Mucosa of stomach (tissue), 1 donor: Measurements from ENCODE around the gene COL18A1.
"Not testable (repeated sequence)": the region's sequence is repeated elsewhere in the genome, so short reads cannot be mapped to it uniquely, and the experiment has no call there.

Source experiments
- H3K27me3 ChIP-seq: one replicate; pipeline ENCODE4 v1.7.0; 2013; ENCODE audit warnings: mild to moderate bottlenecking, low read length; ENCODE audit not compliant: control insufficient read depth, insufficient read depth
- H3K36me3 ChIP-seq: one replicate; pipeline ENCODE4 v1.7.0; 2013; ENCODE audit warnings: low read length; ENCODE audit not compliant: control insufficient read depth, insufficient read depth
- H3K4me1 ChIP-seq: one replicate; pipeline ENCODE4 v1.7.0; 2013; ENCODE audit warnings: mild to moderate bottlenecking, low read length; ENCODE audit not compliant: control insufficient read depth, insufficient read depth
- H3K4me3 ChIP-seq: one replicate; pipeline ENCODE4 v1.7.0; 2013; ENCODE audit warnings: low read length
- H3K9ac ChIP-seq: one replicate; pipeline ENCODE4 v1.7.0; 2013; ENCODE audit warnings: mild to moderate bottlenecking, low read length, moderate library complexity
- H3K9me3 ChIP-seq: one replicate; pipeline ENCODE4 v1.7.0; 2013; ENCODE audit warnings: mild to moderate bottlenecking, low read length, moderate library complexity; ENCODE audit not compliant: control insufficient read depth
- donor health status: Pancreatic carcinoma.

Gene COL18A1

GRCh38 chr21:45433911-45434644 lies 29.1 kb downstream of the COL18A1 start:
- H3K36me3 ChIP-seq, result no peaks in the 10 kb centered on the region
- H3K4me1 ChIP-seq, result peaks cover 9% of the 10 kb centered on the region
- H3K9ac ChIP-seq, result no peak overlapping the region

DNA sequence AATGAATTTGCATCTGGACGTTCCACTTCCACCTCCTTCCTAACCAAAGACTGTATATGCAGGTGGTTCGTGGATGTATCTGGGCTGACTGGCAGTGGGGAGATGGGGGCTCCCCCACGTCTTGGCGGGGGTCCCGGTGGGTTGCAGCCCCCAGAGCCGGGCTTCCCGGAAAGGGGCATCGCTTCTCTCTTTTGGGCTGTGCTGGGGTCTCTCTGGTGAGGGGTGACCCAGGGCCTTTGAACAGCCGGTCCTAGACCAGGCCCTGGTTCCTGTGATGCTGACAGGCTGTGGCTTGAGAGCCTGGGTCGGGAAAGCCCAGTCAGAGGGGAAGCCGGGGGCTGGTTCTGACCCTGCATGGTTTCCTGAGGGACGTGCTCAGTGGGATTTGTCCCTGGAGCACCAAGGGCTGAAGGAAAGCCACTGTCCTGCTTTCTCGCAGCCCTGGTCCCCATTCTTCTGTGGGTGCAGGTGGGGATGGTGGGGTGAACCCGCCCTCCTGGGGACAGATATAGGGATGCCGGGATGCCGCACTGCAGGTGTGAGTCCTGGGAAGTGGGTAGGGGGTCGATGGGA lies 29.8 kb downstream of the COL18A1 start:
- Histone ChIP-seq H3K36me3 (no peaks in the 10 kb centered on the region), H3K4me3 (no peak overlapping the region), H3K9ac (no peak overlapping the region), H3K9me3 (no peaks in the 10 kb centered on the region), H3K27me3 (peaks cover 5% of the 10 kb centered on the region), H3K4me1 (peaks cover 16% of the 10 kb centered on the region)

More at GRCh38 chr21:45433911-45434644, 29.1 kb downstream of the COL18A1 start:
- H3K27me3 ChIP-seq, result peaks cover 4% of the 10 kb centered on the region
- H3K9me3 ChIP-seq, result no peaks in the 10 kb centered on the region
- H3K4me3 ChIP-seq, result no peak overlapping the region

DNA sequence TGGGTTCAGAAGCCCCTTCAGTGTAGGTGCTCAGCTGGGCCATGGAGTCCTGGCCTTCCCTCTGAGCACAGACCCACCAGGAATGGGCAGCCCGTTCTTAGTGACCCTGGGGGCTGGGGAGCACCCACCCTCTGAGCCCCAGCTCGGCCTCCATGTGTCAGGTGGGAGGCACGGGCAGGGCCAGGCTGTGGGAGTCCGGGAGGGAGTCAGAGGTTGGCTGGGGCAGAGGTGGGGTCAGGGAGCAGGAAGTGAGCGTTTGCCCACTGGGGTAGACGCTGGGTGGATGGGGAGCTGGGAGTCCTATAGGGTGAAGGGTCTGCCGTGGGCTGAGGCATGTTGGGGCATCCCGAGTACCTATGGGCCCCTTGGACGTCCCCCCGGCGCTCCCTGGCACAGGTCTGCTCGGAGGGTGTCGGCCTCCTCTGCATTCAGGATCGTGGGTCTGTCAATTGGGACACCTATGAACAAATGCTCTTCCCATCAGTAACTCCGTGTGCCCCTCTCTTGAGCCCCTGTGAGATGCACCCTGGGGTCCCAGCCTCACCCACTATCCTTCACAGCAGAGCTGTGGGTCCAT lies 30.5 kb downstream of the COL18A1 start:
- Histone ChIP-seq H3K4me1 (peaks cover 16% of the 10 kb centered on the region), H3K4me3 (no peak overlapping the region), H3K9me3 (no peaks in the 10 kb centered on the region), H3K9ac (no peak overlapping the region), H3K36me3 (no peaks in the 10 kb centered on the region), H3K27me3 (peaks cover 5% of the 10 kb centered on the region)

DNA sequence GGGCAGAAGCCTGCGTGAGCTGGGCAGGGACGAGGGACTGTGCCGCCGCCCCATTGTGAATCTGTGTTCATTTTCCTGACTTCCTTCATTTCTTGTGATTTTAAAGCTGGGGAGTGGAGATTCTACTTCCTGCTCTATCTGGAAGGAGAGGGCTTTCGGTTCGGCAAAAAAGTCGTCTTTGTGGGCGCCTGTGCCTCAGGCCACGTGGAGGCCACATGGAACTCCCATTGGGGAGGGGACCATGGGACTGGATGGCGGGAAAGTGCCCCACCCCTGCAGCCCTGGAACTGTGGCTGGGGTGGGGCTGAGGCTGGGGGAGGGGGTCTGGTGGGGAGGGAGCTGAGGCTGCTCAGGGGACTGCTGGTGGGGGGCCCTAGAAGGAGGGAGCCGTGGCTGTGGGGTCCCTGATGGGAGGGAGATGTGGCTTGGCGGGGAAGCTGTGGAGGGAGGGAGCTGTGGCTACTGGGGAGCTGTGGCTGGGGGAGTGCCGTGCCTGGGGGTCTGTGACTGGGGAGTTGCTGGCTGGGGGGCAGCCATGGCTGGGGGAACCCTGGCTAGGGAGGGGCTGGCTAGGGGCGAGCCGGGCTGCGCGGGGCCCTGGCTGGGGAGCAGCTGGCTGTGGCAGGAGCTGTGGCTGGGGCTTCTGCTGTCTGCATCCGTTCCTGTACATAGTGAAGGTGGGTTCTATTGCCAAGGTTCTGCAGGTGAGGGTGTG lies 31.5 kb downstream of the COL18A1 start:
- H3K36me3 ChIP-seq, result no peaks in the 10 kb centered on the region
- H3K27me3 ChIP-seq, result peaks cover 5% of the 10 kb centered on the region
- H3K4me3 ChIP-seq, result no peak overlapping the region
- H3K9me3 ChIP-seq, result no peaks in the 10 kb centered on the region
- H3K9ac ChIP-seq, result no peak overlapping the region
- H3K4me1 ChIP-seq, result peaks cover 16% of the 10 kb centered on the region

GRCh38 chr21:45437844-45438243 lies 32.9 kb downstream of the COL18A1 start:
- H3K27me3 ChIP-seq, H3K9me3 ChIP-seq, H3K36me3 ChIP-seq, H3K4me3 ChIP-seq, H3K9ac ChIP-seq: not testable (repeated sequence)
- peaks cover 11% of the 10 kb centered on the region for H3K4me1 ChIP-seq

- no peak overlapping the region for H3K9ac ChIP-seq
- peaks cover 5% of the 10 kb centered on the region for H3K27me3 ChIP-seq
- peaks cover 11% of the 10 kb centered on the region for H3K4me1 ChIP-seq
- H3K9me3 ChIP-seq, result no peaks in the 10 kb centered on the region
- no peaks in the 10 kb centered on the region for H3K36me3 ChIP-seq
- no peak overlapping the region for H3K4me3 ChIP-seq
Measured at GRCh38 chr21:45438391-45439145, 33.6 kb downstream of the COL18A1 start.

- Histone ChIP-seq H3K4me3 (no peak overlapping the region), H3K9ac (no peak overlapping the region), H3K4me1 (peaks cover 11% of the 10 kb centered on the region), H3K27me3 (peaks cover 5% of the 10 kb centered on the region), H3K36me3 (no peaks in the 10 kb centered on the region), H3K9me3 (no peaks in the 10 kb centered on the region)
Measured at GRCh38 chr21:45439161-45439872, 34.4 kb downstream of the COL18A1 start.

DNA sequence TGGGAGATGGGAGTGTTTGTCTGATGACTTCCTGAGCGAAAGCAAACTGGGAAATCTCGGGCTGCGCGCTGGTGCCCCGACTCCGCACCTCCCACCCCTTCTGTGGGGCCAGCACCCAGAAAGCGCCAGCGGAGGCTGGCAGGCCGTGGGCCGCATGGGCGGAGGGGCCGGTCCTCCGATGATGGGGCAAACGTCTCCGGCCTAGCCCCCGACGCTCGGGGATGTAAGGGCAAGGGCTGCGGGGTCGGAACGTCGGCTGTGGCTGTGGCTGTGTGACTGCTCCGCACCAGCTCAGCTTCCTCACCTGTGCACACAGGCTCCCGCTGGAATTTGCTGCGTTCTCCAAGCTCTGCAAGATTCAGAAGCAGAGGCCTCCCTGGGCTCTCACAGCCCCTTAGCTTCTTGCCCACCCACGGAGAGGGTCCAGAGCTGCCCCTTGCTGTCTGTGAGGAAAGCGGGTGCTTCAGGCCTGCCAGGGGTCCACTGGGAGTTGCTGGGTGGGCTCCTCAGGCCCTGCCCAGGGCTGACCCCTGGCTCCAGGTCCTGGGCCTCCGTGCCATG lies 35.0 kb downstream of the COL18A1 start:
- Histone ChIP-seq H3K27me3 (peaks cover 5% of the 10 kb centered on the region), H3K36me3 (no peaks in the 10 kb centered on the region), H3K4me1 (peaks cover 11% of the 10 kb centered on the region), H3K4me3 (no peak overlapping the region), H3K9me3 (no peaks in the 10 kb centered on the region), H3K9ac (no peak overlapping the region)

GRCh38 chr21:45440736-45441350 lies 35.9 kb downstream of the COL18A1 start:
- no peak overlapping the region for H3K4me3 ChIP-seq
- no peaks in the 10 kb centered on the region for H3K9me3 ChIP-seq
- H3K4me1 ChIP-seq, result peaks cover 11% of the 10 kb centered on the region
- peaks cover 5% of the 10 kb centered on the region for H3K27me3 ChIP-seq
- no peaks in the 10 kb centered on the region for H3K36me3 ChIP-seq
- no peak overlapping the region for H3K9ac ChIP-seq

DNA sequence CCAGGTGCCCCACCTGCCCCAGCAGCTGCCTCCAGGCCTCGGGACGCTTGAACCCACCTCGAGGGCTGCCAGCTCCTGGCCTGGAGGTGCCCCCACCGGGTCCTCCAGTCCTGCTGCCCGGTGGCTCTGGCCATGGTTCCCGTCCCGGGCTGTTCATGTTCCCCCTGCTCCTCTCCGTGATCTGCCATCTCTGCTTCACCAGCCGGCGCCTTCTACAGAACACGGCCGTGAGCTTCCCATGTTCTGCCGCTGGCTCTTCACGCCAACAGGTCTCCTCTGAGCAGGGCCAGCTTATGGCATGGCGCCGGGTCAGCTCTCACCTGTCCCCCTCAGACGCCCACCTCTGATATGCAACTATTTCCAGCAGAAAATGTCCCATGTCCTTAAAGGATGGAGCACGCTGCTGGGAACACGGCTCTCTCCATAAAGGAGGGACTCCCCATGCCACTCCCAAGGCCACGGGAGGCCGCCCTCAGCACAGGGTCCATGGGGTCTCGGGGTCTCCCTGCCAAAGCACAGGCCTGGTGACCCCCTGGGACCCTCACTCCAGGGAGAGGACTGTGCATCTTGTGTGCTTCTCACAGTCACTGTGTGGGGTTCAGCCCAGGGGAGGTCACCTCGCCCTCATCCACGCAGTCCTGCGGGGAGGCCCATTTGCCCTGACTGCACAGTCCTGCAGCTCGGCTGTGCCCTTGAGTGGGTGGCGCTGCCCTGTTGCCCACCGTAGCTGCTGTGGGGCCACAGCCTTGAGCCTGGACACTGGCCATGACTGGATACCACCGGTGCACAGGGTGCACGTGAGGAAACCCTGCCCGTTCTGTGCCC lies 36.7 kb downstream of the COL18A1 start:
- H3K9me3 ChIP-seq, result no peaks in the 10 kb centered on the region
- no peak overlapping the region for H3K9ac ChIP-seq
- H3K4me1 ChIP-seq, result peaks cover 11% of the 10 kb centered on the region
- no peak overlapping the region for H3K4me3 ChIP-seq
- H3K27me3 ChIP-seq, result peaks cover 5% of the 10 kb centered on the region
- no peaks in the 10 kb centered on the region for H3K36me3 ChIP-seq
